Inflammatory macrophage treated with lipopolysaccharide for 1 hour (primary cell): Measurements from ENCODE around the gene KCNJ18.
"Not testable (repeated sequence)": the region's sequence is repeated elsewhere in the genome, so short reads cannot be mapped to it uniquely, and the experiment has no call there.

Source experiments
- DNase-seq, 2 donors: peaks; one replicate each; pipeline ENCODE4 v3.0.0-alpha.2; 2020 to 2022

KCNJ18 gene

DNA sequence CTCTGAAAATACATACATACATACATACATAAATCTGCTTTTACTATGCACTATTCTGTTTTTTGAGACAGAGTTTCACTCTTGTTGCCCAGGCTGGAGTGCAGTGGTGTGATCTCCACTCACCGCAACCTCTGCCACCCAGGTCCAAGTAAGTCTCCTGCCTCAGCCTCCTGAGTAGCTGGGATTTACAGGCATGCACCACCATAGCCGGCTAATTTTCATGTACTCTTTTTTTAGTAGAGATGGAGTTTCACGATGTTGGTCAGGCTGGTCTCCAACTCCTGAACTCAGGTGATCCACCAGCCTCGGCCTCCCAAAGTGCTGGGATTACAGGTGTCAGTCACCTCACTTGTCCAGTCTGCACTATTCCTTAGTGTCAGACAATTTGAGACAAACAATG is 20.5 kb upstream of the KCNJ18 start:
- DNase-seq, result not testable (repeated sequence)

DNA sequence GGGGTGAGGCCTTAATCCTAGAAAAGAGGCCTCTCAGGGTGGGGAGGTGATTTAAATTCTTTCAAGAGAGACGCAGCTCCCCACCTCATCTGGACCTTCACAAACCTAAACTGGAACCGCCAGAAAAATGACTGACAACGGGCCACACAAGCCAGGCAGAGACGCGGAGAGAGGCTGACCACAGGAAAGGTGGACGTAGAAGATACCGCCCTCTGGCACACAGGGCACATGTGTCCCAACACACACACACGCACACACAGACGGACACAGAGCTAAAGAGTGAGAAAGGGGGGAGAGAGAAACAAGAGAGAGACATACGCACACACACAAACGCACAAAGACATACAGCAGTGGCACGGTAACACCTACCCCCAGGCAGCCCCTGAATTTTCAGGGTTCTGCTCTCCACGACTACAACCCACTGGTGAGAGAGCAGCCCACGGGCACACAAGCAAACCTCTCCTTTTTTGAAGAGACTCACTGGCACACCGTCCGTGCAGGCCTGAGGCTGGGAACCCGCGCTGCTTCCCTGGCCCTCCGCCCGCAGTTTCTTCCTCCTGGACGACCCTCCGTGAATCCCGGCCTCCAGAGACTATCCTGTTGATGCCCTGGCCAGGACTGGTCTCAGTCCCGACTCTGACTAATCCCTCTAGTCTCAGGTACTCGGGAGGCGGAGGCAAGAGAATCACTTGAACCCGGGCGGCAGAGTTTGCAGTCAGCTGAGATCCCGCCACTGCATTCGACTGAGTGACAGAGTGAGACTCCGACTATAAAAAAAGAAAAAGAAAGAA is 18.7 kb upstream of the KCNJ18 start:
- not testable (repeated sequence) for DNase-seq

DNA sequence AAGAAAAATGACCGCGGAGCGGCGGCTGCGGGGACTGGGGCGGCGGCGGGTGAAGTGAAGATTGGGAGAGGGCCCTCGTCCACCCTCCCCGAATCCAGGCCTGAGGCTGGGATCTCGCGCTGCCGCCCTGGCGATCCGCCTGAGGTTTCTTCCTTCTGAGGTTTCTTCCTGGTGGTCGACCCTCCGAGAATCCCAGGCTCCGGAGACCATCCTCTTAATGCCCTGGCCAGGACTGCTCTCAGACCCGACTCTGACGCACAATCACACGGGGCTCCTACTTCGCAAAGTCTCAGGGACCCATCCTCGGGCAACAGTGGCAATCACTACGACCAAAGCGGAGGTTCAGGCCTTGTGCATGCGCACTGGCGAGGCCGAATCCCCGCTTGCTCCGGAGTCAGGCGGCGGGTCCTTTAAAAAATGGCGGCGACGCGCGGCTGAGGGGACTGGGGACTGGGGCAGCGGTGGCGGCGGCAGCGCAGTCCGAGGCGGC is 18.0 kb upstream of the KCNJ18 start:
- DNase-seq, result no peak

DNA sequence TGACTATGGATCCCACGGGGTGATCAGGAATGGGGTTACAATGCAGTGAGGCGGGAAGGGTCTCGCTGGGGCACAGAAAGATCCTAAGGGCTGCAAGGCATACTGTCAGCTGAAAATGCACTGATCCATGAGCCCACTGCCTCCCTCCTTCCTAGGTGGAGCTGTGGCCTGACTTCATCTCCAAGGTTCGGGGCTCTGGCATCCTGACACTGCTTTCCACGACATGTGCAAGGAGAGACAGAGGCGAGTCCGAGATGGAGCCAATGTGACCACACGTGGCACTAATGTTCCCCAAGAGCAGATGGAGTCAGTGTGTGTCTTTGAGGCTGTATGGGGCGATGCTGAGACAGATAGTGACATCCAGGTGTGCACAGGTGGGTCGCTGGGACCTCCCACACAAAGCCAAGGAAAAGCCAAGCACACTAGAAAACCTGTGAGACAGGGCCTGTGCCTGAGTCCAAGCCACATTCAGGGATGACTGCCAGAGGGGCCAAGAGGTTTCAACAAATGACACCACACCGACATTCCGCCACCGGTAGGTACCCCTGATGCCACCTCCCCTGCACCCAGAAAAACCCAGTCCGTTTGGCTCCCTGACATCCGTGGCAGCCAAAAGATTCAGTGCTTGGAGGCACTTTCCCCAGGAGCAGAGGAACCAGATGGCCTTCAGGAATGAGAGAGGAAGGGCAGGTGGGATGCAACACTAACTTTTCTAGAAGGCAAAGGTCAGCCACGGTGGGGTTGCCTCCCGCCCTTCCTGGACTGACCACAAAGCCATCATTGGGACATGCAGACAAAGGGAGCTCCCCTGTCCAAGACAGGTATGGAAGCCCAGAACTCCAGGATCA is 17.2 kb upstream of the KCNJ18 start:
- DNase-seq, result not testable (repeated sequence)

DNA sequence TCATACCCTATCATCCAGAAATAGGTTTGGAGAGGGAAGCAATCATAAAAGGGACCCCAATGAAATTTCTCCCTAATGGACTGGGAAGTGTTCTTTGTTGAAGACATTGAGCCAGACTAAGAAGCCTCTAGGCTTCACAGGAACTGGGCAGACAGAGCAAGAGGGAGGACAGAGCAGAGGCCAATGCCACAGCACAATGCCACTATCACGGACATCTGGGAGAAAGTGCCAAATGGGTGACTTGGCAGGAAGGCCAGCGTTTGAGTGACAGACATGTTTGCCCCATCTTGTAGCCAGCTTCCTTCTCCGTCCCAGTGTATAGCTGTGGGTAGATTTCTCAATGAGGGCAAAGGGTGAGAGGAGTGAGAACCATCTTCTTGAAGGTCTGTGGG is 16.6 kb upstream of the KCNJ18 start:
- DNase-seq, result not testable (repeated sequence)

DNA sequence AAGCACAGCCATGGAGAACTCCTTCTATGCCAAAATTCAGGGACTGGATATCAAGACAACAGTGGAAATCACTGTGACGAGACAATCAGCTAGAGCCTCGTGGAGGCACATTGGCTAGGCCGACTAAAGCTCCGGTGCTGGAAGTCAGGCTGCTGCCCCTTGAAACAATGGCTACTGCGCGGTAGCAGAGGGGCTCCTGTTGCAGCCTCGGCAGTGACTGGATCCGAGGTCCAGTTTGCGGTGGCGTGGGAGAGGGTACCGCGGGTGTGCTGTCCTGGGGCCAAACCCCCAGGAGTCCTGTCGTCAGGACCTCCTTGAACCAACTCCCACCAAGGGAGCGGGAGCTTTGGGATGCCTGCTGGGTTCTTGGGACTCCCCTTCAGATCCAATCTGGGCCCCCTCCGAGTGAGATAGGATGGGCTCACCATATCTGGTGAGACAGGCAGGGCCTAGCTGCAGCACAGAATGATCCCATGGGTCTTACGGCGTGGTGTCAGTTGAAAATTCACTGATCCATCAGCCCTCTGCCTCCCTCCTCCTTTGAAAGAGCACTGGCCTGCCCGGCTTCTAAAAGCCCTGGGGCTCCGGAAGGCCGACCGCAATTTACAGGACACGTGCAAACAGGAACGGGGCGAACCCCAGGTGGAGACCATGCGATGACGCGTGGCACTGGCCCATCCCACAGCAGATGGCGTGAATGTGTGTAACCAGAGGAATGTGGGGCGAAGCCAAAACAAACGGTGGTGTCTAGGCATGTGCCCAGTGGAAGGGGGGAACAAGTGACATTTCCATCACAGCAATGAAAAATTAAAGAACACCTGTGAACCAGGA is 15.8 kb upstream of the KCNJ18 start:
- no peak for DNase-seq

DNA sequence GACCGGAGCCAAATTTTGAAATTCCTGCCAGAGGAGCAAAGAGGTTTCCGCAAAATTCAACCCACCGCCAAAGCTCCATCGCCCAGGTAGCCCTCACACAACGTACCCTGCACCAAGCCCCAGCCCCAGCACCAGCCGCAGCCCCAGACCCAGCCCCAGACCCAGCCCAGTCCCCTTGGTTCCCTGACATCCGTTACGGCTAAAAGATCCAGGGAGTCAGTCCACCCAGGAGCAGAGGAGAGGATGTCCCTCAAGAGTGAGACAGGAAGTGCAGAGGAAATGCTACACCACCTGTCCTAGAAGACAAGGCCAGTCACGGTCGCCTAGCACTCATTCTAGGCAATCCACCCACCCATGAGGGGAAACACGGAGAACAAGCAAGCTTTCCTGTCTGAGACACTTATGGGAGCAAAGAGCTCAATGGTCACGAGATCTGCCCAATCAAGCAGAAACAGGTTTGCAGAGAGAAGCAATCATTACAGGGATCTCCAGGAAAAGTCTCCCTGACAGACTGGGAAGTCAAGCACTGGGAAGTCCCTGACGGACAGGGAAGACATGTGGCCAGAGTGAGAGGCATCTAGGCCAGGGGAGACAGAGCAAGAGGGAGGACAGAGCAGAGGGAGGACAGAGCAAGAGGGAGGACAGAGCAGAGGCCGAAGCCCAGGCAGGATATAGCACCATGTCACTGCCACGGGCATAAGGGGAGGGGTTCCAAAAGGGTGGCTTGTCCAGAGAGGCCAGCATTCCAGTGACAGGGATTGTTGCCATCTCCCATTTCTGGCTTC is 15.0 kb upstream of the KCNJ18 start:
- DNase-seq, result no peak

DNA sequence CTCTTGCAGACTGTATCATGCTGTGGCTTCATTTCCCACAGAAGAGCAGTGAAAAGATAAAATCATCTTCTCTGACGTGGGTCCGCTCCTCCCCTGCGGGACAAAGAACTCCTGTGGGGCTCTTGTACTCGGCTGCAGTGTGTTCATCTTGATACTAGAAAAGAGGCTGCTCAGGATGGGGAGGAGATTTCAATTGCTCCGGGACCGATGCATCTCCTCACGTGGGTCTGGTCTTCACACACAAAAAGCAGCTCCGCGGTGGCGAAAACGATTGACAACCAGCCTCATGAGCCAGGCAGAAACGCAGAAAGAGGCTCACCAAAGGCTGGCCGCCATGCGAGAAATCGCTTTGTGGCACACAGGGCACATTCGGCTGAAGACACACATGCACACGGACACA is 14.4 kb upstream of the KCNJ18 start:
- no peak for DNase-seq

DNA sequence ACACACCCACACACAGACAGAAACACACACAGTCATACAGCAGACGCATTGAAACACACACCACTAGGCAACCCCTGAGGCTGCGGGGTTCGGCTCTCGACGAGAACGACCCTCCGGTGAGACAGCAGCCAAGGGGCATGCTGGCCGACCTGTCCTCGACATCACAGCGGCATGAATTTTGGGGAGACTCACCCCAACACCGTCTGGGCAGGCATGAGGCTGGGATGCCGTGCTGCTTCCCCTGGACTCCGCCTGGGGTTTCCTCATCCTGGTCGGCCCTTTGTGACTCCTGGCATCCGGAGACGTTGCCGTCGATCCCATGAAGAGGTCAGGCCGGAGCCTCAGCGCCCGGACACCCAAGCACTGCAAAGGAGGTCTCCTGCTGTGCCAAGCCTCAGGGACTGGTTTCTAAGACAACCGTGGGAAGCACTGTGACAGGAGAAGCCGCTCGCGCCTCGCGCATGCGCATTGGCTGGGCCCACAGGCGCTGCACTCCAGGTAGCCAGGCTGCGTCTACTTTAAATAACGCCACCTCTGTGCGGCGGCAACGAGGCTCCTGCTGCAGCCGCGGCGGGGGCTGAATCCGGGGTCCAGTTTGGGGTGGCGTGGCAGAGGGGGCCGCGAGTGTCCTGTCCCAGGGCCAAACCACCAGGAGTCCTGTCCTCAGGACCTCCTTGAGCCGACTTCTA is 13.8 kb upstream of the KCNJ18 start:
- no peak for DNase-seq

DNA sequence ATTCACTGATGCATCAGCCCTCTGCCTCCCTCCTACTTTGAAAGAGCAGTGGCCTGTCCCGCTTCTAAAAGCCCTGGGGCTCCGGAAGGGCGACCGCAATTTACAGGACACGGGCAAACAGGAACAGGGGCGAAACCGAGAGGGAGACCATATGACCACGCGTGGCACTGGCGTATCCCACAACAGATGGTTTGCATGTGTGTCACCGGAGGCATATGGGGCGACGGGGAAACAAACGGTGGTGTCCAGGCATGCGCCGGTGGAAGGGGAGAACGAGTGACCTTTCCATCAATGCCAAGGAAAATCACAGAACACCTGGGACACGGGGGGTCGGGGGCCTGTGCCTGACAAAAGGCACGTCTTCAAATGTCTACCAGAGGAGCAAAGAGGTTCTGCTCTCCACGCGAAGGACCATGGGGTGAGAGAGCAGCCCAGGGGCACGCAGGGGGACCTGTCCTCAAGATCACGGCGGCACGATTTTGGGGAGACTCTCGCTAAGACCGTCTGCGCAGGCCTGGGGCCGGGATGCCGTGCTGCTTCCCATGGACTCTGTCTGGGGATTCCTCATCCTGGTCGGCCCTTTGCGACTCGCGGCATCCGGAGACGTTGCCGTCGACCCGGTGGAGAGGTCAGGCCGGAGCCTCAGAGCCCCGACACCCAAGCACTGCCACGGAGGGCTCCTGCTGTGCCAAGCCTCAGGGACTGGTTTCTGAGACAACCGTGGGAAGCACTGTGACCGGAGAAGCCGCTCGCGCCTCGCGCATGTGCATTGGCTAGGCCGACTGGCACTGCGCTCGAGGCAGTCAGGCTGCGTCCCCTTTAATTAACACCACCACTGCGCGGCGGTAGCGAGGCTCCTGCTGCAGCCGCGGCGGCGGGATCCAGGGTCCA is 12.8 kb upstream of the KCNJ18 start:
- DNase-seq, result no peak

DNA sequence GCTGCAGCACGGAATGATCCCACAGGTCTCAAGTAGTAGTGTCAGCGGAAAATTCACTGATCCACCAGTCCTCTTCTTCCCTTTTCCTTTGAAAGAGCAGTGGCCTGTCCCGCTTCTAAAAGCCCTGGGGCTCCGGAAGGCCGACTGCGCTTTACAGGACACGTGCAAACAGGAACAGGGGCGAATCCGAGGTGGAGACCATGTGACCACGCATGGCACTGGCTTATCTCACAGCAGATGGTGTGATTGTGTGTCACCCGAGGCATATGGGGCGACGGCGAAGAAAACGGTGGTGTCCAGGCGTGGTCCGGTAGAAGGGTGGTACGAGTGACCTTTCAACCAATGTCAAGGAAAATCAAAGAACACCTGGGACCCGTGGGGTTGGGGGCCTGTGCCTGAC is 12.0 kb upstream of the KCNJ18 start:
- DNase-seq, result no peak

DNA sequence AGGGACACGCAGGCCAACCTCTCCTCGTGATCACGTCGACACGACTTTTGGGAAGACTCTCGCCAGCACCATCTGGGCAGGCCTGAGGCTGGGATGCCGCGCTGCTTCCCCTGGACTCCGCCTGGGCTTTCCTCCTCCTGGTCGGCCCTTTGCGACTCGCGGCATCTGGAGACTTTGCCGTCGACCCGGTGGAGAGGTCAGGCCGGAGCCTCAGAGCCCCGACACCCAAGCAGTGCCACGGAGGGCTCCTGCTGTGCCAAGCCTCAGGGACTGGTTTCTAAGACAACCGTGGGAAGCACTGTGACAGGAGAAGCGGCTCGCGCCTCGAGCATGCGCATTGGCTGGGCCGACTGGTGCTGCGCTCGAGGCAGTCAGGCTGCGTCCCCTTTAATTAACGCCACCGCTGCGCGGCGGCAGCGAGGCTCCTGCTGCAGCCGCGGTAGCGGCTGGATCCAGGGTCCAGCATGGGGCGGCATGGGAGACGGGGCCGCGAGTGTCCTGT is 11.4 kb upstream of the KCNJ18 start:
- DNase-seq, result not testable (repeated sequence)

DNA sequence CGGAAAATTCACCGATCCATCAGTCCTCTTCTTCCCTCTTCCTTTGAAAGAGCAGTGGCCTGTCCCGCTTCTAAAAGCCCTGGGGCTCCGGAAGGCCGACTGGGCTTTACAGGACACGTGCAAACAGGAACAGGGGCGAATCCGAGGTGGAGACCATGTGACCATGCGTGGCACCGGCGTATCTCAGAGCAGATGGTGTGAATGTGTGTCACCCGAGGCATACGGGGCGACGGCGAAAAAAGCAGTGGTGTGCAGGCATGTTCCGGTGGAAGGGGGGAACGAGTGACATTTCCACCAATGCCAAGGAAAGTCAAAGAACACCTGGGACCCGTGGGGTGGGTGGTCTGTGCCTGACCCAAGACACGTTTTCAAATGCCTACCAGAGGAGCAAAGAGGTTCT is 10.7 kb upstream of the KCNJ18 start:
- not testable (repeated sequence) for DNase-seq

DNA sequence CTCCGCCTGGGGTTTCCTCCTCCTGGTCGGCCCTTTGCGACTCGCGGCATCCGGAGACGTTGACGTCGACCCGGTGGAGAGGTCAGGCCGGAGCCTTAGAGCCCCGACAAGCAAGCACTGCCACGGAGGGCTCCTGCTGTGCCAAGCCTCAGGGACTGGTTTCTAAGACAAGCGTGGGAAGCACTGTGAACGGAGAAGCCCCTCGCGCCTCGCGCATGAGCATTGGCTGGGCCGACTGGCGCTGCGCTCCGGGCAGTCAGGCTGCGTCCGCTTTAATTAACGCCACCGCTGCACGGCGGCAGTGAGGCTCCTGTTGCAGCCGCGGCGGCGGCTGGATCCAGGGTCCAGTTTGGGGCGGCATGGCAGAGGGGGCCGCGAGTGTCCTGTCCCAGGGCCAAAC is 10.2 kb upstream of the KCNJ18 start:
- DNase-seq, result not testable (repeated sequence)

DNA sequence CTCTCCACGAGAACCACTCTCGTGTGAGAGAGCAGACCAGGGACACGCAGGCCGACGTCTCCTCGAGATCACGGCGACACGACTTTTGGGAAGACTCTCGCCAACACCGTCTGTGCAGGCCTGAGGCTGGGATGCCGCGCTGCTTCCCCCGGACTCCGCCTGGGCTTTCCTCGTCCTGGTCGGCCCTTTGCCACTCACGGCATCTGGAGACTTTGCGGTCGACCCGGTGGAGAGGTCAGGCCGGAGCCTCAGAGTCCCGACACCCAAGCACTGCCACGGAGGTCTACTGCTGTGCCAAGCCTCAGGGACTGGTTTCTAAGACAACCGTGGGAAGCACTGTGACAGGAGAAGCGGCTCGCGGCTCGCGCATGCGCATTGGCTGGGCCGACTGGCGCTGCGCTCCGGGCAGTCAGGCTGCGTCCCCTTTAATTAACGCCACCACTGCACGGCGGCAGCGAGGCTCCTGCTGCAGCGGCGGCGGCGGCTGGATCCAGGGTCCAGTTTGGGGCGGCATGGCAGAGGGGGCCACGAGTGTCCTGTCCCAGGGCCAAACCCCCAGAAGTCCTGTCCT is 9.1 kb upstream of the KCNJ18 start:
- not testable (repeated sequence) for DNase-seq

DNA sequence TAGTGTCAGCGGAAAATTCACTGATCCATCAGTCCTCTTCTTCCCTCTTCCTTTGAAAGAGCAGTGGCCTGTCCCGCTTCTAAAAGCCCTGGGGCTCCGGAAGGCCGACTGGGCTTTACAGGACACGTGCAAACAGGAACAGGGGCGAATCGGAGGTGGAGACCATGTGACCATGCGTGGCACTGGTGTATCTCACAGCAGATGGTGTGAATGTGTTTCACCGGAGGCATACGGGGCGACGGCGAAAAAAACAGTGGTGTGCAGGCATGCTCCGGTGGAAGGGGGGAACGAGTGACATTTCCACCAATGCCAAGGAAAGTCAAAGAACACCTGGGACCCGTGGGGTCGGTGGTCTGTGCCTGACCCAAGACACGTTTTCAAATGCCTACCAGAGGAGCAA is 8.4 kb upstream of the KCNJ18 start:
- DNase-seq, result not testable (repeated sequence)

DNA sequence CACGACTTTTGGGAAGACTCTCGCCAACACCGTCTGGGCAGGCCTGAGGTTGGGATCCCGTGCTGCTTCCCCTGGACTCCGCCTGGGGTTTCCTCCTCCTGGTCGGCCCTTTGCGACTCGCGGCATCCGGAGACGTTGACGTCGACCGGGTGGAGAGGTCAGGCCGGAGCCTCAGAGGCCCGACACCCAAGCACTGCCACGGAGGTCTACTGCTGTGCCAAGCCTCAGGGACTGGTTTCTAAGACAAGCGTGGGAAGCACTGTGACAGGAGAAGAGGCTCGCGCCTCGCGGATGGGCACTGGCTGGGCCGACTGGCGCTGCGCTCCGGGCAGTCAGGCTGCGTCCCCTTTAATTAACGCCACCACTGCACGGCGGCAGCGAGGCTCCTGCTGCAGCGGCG is 7.9 kb upstream of the KCNJ18 start:
- not testable (repeated sequence) for DNase-seq

DNA sequence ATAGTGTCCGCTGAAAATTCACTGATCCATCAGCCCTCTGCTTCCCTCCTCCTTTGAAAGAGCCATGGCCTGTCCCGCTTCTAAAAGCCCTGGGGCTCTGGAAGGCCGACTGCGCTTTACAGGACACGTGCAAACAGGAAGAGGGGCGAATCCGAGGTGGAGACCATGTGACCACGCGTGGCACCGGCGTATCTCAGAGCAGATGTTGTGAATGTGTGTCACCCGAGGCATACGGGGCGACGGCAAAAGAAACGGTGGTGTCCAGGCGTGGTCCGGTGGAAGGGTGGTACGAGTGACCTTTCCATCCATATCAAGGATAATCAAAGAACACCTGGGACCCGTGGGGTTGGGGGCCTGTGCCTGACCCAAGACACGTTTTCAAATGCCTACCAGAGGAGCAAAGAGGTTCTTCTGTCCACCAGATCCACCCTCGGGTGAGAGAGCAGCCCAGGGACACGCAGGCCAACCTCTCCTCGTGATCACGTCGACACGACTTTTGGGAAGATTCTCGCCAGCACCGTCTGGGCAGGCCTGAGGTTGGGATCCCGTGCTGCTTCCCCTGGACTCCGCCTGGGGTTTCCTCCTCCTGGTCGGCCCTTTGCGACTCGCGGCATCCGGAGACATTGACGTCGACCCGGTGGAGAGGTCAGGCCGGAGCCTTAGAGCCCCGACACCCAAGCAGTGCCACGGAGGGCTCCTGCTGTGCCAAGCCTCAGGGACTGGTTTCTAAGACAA is 7.1 kb upstream of the KCNJ18 start:
- not testable (repeated sequence) for DNase-seq
